ENCODE measurements around the gene CHRNA4. TPM values are rescaled to one million over a fixed set of nuclear protein-coding genes. Genes with fewer than 3 reads are reported as not detected.

Gene CHRNA4
- total and polyA plus RNA-seq, 2 donors (not counting 1 experiment from before 2014, with no cell fraction given) = not detected

DNA sequence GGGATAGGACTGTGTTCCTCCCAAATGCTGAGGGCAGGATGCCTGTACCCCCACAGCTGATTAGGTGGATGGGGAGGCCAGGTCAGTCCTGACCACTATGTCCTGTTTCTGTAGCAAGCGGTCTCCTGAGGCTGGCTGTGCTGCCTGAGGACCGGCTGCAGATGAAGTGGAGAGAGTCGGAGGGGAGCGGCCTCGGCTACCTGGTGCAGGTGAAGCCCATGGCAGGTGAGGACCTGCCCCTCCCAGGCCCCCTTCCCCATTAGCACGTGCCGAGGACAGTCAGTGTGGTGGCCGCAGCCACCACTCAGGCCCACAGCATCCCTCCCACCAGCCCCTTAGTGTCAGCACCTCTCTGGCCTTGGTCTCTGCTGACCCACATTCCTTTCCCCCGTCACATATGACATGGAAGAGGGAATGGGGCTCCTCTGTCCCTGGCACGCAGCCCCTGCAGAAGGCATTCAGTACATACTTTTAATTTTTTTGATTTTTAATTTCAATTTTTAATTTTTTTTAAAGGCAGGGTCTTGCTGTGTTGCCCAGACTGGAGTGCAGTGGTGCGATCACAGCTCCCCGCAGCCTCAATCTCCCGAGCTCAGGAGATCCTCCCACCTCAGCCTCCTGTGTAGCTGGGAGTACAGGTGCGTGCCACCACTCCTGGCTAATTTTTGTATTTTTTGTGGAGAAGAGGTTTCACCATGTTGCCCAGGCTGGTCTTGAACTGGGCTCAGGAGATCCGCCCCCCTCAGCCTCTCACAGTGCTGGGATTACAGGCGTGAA is 63.2 kb downstream of the CHRNA4 start:
- H3K79me2 ChIP-seq (ENCODE audit: control insufficient read depth, insufficient read depth, low read length) = no peaks in the 10 kb centered on the region
- no peaks in the 10 kb centered on the region for H4K20me1 ChIP-seq (ENCODE audit: control insufficient read depth, extremely low read depth, insufficient read depth, low read length)
- H3K9ac ChIP-seq (ENCODE audit: insufficient read depth, low read length) = no peak overlapping the region
- peaks cover 11% of the 10 kb centered on the region for H3K27me3 ChIP-seq (ENCODE audit: control insufficient read depth, insufficient read depth, low read length)
- H2AFZ ChIP-seq (ENCODE audit: low read length) = no peak overlapping the region
- H3K4me2 ChIP-seq (ENCODE audit: extremely low read depth, insufficient read depth, low read length) = no peak overlapping the region
- H3K27ac ChIP-seq (ENCODE audit: insufficient read depth, low read length) = no peak overlapping the region
- DNase-seq (ENCODE audit: low read depth in 2 of 2) = no peak
- no peaks in the 10 kb centered on the region for H3K4me1 ChIP-seq (ENCODE audit: control insufficient read depth, extremely low read depth, insufficient read depth, low read length)
- TF ChIP-seq, protein P1, sequence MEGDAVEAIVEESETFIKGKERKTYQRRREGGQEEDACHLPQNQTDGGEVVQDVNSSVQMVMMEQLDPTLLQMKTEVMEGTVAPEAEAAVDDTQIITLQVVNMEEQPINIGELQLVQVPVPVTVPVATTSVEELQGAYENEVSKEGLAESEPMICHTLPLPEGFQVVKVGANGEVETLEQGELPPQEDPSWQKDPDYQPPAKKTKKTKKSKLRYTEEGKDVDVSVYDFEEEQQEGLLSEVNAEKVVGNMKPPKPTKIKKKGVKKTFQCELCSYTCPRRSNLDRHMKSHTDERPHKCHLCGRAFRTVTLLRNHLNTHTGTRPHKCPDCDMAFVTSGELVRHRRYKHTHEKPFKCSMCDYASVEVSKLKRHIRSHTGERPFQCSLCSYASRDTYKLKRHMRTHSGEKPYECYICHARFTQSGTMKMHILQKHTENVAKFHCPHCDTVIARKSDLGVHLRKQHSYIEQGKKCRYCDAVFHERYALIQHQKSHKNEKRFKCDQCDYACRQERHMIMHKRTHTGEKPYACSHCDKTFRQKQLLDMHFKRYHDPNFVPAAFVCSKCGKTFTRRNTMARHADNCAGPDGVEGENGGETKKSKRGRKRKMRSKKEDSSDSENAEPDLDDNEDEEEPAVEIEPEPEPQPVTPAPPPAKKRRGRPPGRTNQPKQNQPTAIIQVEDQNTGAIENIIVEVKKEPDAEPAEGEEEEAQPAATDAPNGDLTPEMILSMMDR (conservative IDR thresholded peaks at IDR 0.05 in 1 of 2, IDR thresholded peaks at IDR 0.05 in 1 of 2; ENCODE audit: low read depth in 1 of 2, low read length in 2 of 2) = no peak
- no peak for TF ChIP-seq EZH2 (IDR thresholded peaks at IDR 0.05; ENCODE audit: low read length, missing control alignments)
- no peak overlapping the region for H3K4me3 ChIP-seq (replicated peaks in 1 of 4; ENCODE audit: control extremely low read depth in 1 of 4, insufficient read depth in 1 of 4, low read depth in 3 of 4, low read length in 4 of 4)
- H3K36me3 ChIP-seq (ENCODE audit: control insufficient read depth, insufficient read depth, low read length) = no peaks in the 10 kb centered on the region
- no peaks in the 10 kb centered on the region for H3K9me3 ChIP-seq (ENCODE audit: control insufficient read depth, insufficient read depth, low read depth, low read length)

DNA sequence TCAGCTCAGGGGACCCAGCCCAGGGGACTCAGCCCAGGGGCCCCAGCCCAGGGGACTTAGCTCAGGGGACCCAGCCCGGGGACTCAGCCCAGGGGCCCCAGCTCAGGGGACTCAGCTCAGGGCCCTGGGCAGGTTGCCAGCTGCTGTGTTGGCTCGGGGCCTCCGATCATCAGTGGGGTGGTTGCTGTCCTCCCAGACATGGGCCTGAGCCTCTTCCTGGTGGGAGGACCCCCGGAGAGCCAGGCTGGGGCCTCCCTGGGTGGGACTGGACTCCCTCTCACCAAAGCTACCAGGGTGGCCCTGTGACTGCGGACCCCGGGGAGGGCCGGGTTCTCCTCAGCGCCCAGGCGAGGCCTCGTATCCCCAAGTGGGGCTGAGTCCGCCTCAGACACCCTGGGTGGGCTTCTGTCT is 63.8 kb downstream of the CHRNA4 start:
- Histone ChIP-seq H3K4me3 (replicated peaks in 1 of 4; ENCODE audit: control extremely low read depth in 1 of 4, insufficient read depth in 1 of 4, low read depth in 3 of 4, low read length in 4 of 4) (no peak overlapping the region), H4K20me1 (ENCODE audit: control insufficient read depth, extremely low read depth, insufficient read depth, low read length) (no peaks in the 10 kb centered on the region), H2AFZ (ENCODE audit: low read length) (no peak overlapping the region), H3K4me1 (ENCODE audit: control insufficient read depth, extremely low read depth, insufficient read depth, low read length) (no peaks in the 10 kb centered on the region), H3K79me2 (ENCODE audit: control insufficient read depth, insufficient read depth, low read length) (no peaks in the 10 kb centered on the region), H3K9ac (ENCODE audit: insufficient read depth, low read length) (no peak overlapping the region), H3K27ac (ENCODE audit: insufficient read depth, low read length) (no peak overlapping the region), H3K36me3 (ENCODE audit: control insufficient read depth, insufficient read depth, low read length) (no peaks in the 10 kb centered on the region), H3K4me2 (ENCODE audit: extremely low read depth, insufficient read depth, low read length) (no peak overlapping the region), H3K27me3 (ENCODE audit: control insufficient read depth, insufficient read depth, low read length) (peaks cover 11% of the 10 kb centered on the region), H3K9me3 (ENCODE audit: control insufficient read depth, insufficient read depth, low read depth, low read length) (no peaks in the 10 kb centered on the region)
- DNase-seq (ENCODE audit: low read depth in 2 of 2) = no peak
- TF ChIP-seq, protein P1 (conservative IDR thresholded peaks at IDR 0.05 in 1 of 2, IDR thresholded peaks at IDR 0.05 in 1 of 2; ENCODE audit: low read depth in 1 of 2, low read length in 2 of 2) = no peak
- TF ChIP-seq EZH2 (IDR thresholded peaks at IDR 0.05; ENCODE audit: low read length, missing control alignments) = no peak

GRCh38 chr20:63296531-63297299 is 64.4 kb downstream of the CHRNA4 start:
- H3K9me3 ChIP-seq (ENCODE audit: control insufficient read depth, insufficient read depth, low read depth, low read length) = no peaks in the 10 kb centered on the region
- no peak for TF ChIP-seq EZH2 (IDR thresholded peaks at IDR 0.05; ENCODE audit: low read length, missing control alignments)
- TF ChIP-seq, protein P1 (conservative IDR thresholded peaks at IDR 0.05 in 1 of 2, IDR thresholded peaks at IDR 0.05 in 1 of 2; ENCODE audit: low read depth in 1 of 2, low read length in 2 of 2) = no peak
- DNase-seq (ENCODE audit: low read depth in 2 of 2) = no peak
- no peaks in the 10 kb centered on the region for H3K36me3 ChIP-seq (ENCODE audit: control insufficient read depth, insufficient read depth, low read length)
- no peaks in the 10 kb centered on the region for H3K79me2 ChIP-seq (ENCODE audit: control insufficient read depth, insufficient read depth, low read length)
- H3K4me1 ChIP-seq (ENCODE audit: control insufficient read depth, extremely low read depth, insufficient read depth, low read length) = no peaks in the 10 kb centered on the region
- H3K4me2 ChIP-seq (ENCODE audit: extremely low read depth, insufficient read depth, low read length) = no peak overlapping the region
- H3K27me3 ChIP-seq (ENCODE audit: control insufficient read depth, insufficient read depth, low read length) = peaks cover 11% of the 10 kb centered on the region
- H4K20me1 ChIP-seq (ENCODE audit: control insufficient read depth, extremely low read depth, insufficient read depth, low read length) = no peaks in the 10 kb centered on the region
- H3K27ac ChIP-seq (ENCODE audit: insufficient read depth, low read length) = no peak overlapping the region
- no peak overlapping the region for H3K4me3 ChIP-seq (replicated peaks in 1 of 4; ENCODE audit: control extremely low read depth in 1 of 4, insufficient read depth in 1 of 4, low read depth in 3 of 4, low read length in 4 of 4)
- H2AFZ ChIP-seq (ENCODE audit: low read length) = no peak overlapping the region
- no peak overlapping the region for H3K9ac ChIP-seq (ENCODE audit: insufficient read depth, low read length)

Data from fibroblast of lung (primary cell).